ENCODE results near the gene NID2.

Gene NID2

GRCh38 chr14:52048641-52049204 lies 20.1 kb downstream of the NID2 start:
- no peak overlapping the region for H4K91ac ChIP-seq (ENCODE audit: low read depth, low read length)
- no peak overlapping the region for H3K4me2 ChIP-seq (ENCODE audit: low read length)
- H3K4me1 ChIP-seq (ENCODE audit: control insufficient read depth in 1 of 2, insufficient read depth in 2 of 2, low read length in 2 of 2), result peaks cover 5 to 15% of the 10 kb centered on the region in 2 experiments
- H3K4ac ChIP-seq (ENCODE audit: low read depth, low read length), result no peak overlapping the region
- DNase-seq, result no peak
- no peak overlapping the region for H3K27ac ChIP-seq (ENCODE audit: low read depth, low read length)
- no peak overlapping the region for H3K9ac ChIP-seq (ENCODE audit: low read length)
- H4K8ac ChIP-seq (ENCODE audit: low read depth, low read length), result no peak overlapping the region
- H2BK5ac ChIP-seq (ENCODE audit: low read depth, low read length, poor library complexity), result no peak overlapping the region
- H3K79me2 ChIP-seq (ENCODE audit: control insufficient read depth, insufficient read depth, low read length, poor library complexity), result no peaks in the 10 kb centered on the region
- no peak overlapping the region for H3K18ac ChIP-seq (ENCODE audit: low read length)
- H2BK120ac ChIP-seq (ENCODE audit: insufficient read depth, low read length, poor library complexity), result no peak overlapping the region
- no peak overlapping the region for H3K23ac ChIP-seq (ENCODE audit: low read length)
- H3K36me3 ChIP-seq (ENCODE audit: control insufficient read depth in 1 of 2, insufficient read depth in 2 of 2, low read length in 2 of 2), result no peaks in the 10 kb centered on the region
- no peak overlapping the region for H2AFZ ChIP-seq (ENCODE audit: insufficient read depth, low read length, poor library complexity)
- no CpG with 5 or more reads among the region's 3 CpGs for WGBS (ENCODE audit: extremely low coverage, insufficient coverage, insufficient read length)
- no peak overlapping the region for H4K12ac ChIP-seq (ENCODE audit: low read depth, low read length)
- no peak overlapping the region for H3K4me3 ChIP-seq (ENCODE audit: low read depth, low read length)
- H2AK5ac ChIP-seq (ENCODE audit: low read length), result no peak overlapping the region
- H3K27me3 ChIP-seq (ENCODE audit: insufficient read depth, low read length), result no peaks in the 10 kb centered on the region
- no peak overlapping the region for H3K14ac ChIP-seq (ENCODE audit: low read length)
- no peaks in the 10 kb centered on the region for H3K79me1 ChIP-seq (ENCODE audit: low read length)
- no peak overlapping the region for H2BK12ac ChIP-seq (ENCODE audit: low read length)
- H3K9me3 ChIP-seq (ENCODE audit: insufficient read depth, low read depth, low read length), result no peaks in the 10 kb centered on the region

- H2BK12ac ChIP-seq (ENCODE audit: low read length), result no peak overlapping the region
- no peak overlapping the region for H3K4me3 ChIP-seq (ENCODE audit: low read depth, low read length)
- no peaks in the 10 kb centered on the region for H3K79me2 ChIP-seq (ENCODE audit: control insufficient read depth, insufficient read depth, low read length, poor library complexity)
- DNase-seq, result no peak
- no CpG with 5 or more reads among the region's 10 CpGs for WGBS (ENCODE audit: extremely low coverage, insufficient coverage, insufficient read length)
- H3K27ac ChIP-seq (ENCODE audit: low read depth, low read length), result no peak overlapping the region
- H3K27me3 ChIP-seq (ENCODE audit: insufficient read depth, low read length), result no peaks in the 10 kb centered on the region
- H3K79me1 ChIP-seq (ENCODE audit: low read length), result no peaks in the 10 kb centered on the region
- H3K9ac ChIP-seq (ENCODE audit: low read length), result no peak overlapping the region
- H3K4ac ChIP-seq (ENCODE audit: low read depth, low read length), result no peak overlapping the region
- no peak overlapping the region for H3K4me2 ChIP-seq (ENCODE audit: low read length)
- no peak overlapping the region for H2AFZ ChIP-seq (ENCODE audit: insufficient read depth, low read length, poor library complexity)
- H3K23ac ChIP-seq (ENCODE audit: low read length), result no peak overlapping the region
- no peak overlapping the region for H2AK5ac ChIP-seq (ENCODE audit: low read length)
- no peak overlapping the region for H3K18ac ChIP-seq (ENCODE audit: low read length)
- H3K4me1 ChIP-seq (ENCODE audit: control insufficient read depth in 1 of 2, insufficient read depth in 2 of 2, low read length in 2 of 2), result peaks cover 5 to 15% of the 10 kb centered on the region in 2 experiments
- H3K14ac ChIP-seq (ENCODE audit: low read length), result no peak overlapping the region
- no peak overlapping the region for H2BK120ac ChIP-seq (ENCODE audit: insufficient read depth, low read length, poor library complexity)
- H2BK5ac ChIP-seq (ENCODE audit: low read depth, low read length, poor library complexity), result no peak overlapping the region
- H3K36me3 ChIP-seq (ENCODE audit: control insufficient read depth in 1 of 2, insufficient read depth in 2 of 2, low read length in 2 of 2), result no peaks in the 10 kb centered on the region
- H3K9me3 ChIP-seq (ENCODE audit: insufficient read depth, low read depth, low read length), result no peaks in the 10 kb centered on the region
- no peak overlapping the region for H4K12ac ChIP-seq (ENCODE audit: low read depth, low read length)
- H4K8ac ChIP-seq (ENCODE audit: low read depth, low read length), result no peak overlapping the region
- no peak overlapping the region for H4K91ac ChIP-seq (ENCODE audit: low read depth, low read length)
These were observed 20.7 kb downstream of the NID2 start for GRCh38 chr14:52048116-52048515.

GRCh38 chr14:52046376-52046917 lies 22.4 kb downstream of the NID2 start:
- no peaks in the 10 kb centered on the region for H3K79me2 ChIP-seq (ENCODE audit: control insufficient read depth, insufficient read depth, low read length, poor library complexity)
- peaks cover 2% of the 10 kb centered on the region for H3K9me3 ChIP-seq (ENCODE audit: insufficient read depth, low read depth, low read length)
- no peaks in the 10 kb centered on the region for H3K36me3 ChIP-seq (ENCODE audit: control insufficient read depth in 1 of 2, insufficient read depth in 2 of 2, low read length in 2 of 2)
- no peak overlapping the region for H2BK5ac ChIP-seq (ENCODE audit: low read depth, low read length, poor library complexity)
- H4K8ac ChIP-seq (ENCODE audit: low read depth, low read length), result no peak overlapping the region
- H3K14ac ChIP-seq (ENCODE audit: low read length), result no peak overlapping the region
- no peak overlapping the region for H4K12ac ChIP-seq (ENCODE audit: low read depth, low read length)
- no peak overlapping the region for H3K4me3 ChIP-seq (ENCODE audit: low read depth, low read length)
- H3K23ac ChIP-seq (ENCODE audit: low read length), result no peak overlapping the region
- no peak overlapping the region for H2AFZ ChIP-seq (ENCODE audit: insufficient read depth, low read length, poor library complexity)
- no peak overlapping the region for H3K9ac ChIP-seq (ENCODE audit: low read length)
- no peak overlapping the region for H3K27ac ChIP-seq (ENCODE audit: low read depth, low read length)
- no CpG with 5 or more reads among the region's 2 CpGs for WGBS (ENCODE audit: extremely low coverage, insufficient coverage, insufficient read length)
- no peak overlapping the region for H3K18ac ChIP-seq (ENCODE audit: low read length)
- H4K91ac ChIP-seq (ENCODE audit: low read depth, low read length), result no peak overlapping the region
- H2BK120ac ChIP-seq (ENCODE audit: insufficient read depth, low read length, poor library complexity), result no peak overlapping the region
- H3K79me1 ChIP-seq (ENCODE audit: low read length), result no peaks in the 10 kb centered on the region
- no peak overlapping the region for H3K4ac ChIP-seq (ENCODE audit: low read depth, low read length)
- peaks cover 2 to 7% of the 10 kb centered on the region in 2 experiments for H3K4me1 ChIP-seq (ENCODE audit: control insufficient read depth in 1 of 2, insufficient read depth in 2 of 2, low read length in 2 of 2)
- no peak overlapping the region for H3K4me2 ChIP-seq (ENCODE audit: low read length)
- H2AK5ac ChIP-seq (ENCODE audit: low read length), result no peak overlapping the region
- no peak overlapping the region for H2BK12ac ChIP-seq (ENCODE audit: low read length)
- no peaks in the 10 kb centered on the region for H3K27me3 ChIP-seq (ENCODE audit: insufficient read depth, low read length)
- no peak for DNase-seq

DNA sequence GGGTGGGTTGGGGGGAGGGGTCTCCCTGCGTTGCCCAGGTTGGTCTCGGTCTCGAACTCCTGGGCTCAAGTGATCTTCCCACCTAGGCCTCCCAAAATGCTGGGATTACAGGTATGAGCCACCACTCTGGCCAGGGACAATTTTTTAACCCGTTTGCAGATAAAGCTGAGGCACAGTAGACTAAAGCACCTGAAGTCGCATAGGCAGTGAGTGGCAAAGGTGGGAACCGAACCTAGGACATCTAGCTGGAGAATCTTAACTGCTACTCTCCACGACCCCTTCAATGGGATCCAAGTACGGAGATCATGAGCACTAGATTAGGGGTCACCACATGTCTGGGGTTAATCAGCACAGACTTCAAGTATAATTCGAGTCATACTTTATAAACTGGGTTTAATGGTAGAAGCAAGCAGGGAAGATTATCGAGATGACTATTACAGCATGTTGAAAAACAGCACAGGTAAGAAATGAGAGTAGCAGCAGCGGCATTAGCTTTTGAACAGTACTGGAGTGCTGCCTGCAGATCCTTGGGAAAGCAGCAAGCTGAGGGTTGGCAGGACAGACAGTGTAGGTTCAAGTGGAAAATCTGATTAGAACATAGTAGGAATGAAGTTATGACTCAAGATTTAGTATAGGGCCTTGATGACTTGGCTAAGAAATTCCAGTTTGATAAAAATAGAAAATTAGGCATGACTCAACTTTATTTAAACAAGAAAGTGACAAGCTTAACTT lies 23.9 kb downstream of the NID2 start:
- Histone ChIP-seq H3K27ac (ENCODE audit: low read depth, low read length) (no peak overlapping the region), H3K79me2 (ENCODE audit: control insufficient read depth, insufficient read depth, low read length, poor library complexity) (no peaks in the 10 kb centered on the region), H3K36me3 (ENCODE audit: control insufficient read depth in 1 of 2, insufficient read depth in 2 of 2, low read length in 2 of 2) (peaks cover 0 to 1% of the 10 kb centered on the region in 2 experiments), H3K27me3 (ENCODE audit: insufficient read depth, low read length) (no peaks in the 10 kb centered on the region), H4K12ac (ENCODE audit: low read depth, low read length) (no peak overlapping the region), H3K14ac (ENCODE audit: low read length) (no peak overlapping the region), H3K4me1 (ENCODE audit: control insufficient read depth in 1 of 2, insufficient read depth in 2 of 2, low read length in 2 of 2) (no peaks in the 10 kb centered on the region), H4K91ac (ENCODE audit: low read depth, low read length) (no peak overlapping the region), H4K8ac (ENCODE audit: low read depth, low read length) (no peak overlapping the region), H3K4me2 (ENCODE audit: low read length) (no peak overlapping the region), H2AFZ (ENCODE audit: insufficient read depth, low read length, poor library complexity) (no peak overlapping the region), H3K9me3 (ENCODE audit: insufficient read depth, low read depth, low read length) (peaks cover 2% of the 10 kb centered on the region), H3K9ac (ENCODE audit: low read length) (no peak overlapping the region), H3K79me1 (ENCODE audit: low read length) (no peaks in the 10 kb centered on the region), H3K4ac (ENCODE audit: low read depth, low read length) (no peak overlapping the region), H2BK5ac (ENCODE audit: low read depth, low read length, poor library complexity) (no peak overlapping the region), H2BK120ac (ENCODE audit: insufficient read depth, low read length, poor library complexity) (no peak overlapping the region), H3K23ac (ENCODE audit: low read length) (no peak overlapping the region), H3K4me3 (ENCODE audit: low read depth, low read length) (no peak overlapping the region), H2AK5ac (ENCODE audit: low read length) (no peak overlapping the region), H3K18ac (ENCODE audit: low read length) (no peak overlapping the region), H2BK12ac (ENCODE audit: low read length) (no peak overlapping the region)
- WGBS (ENCODE audit: extremely low coverage, insufficient coverage, insufficient read length), result no CpG with 5 or more reads among the region's 11 CpGs
- peak; percentile 59 to 81 for DNase-seq
